ENCODE data around the gene RBP3. TPM values are rescaled to one million over a fixed set of nuclear protein-coding genes. Genes with fewer than 3 reads are reported as not detected.

RBP3 gene
- total and polyA plus RNA-seq, 2 of the 4 experiments (the other 2 are of a cell fraction) = not detected

GRCh38 chr10:47332946-47333345 lies 15.2 kb upstream of the RBP3 start:
- peak; percentile 66 for ATAC-seq (ENCODE audit: low read depth)

More at GRCh38 chr10:47332946-47333345, 15.2 kb upstream of the RBP3 start:
- no peaks in the 10 kb centered on the region for H4K20me1 ChIP-seq (ENCODE audit: insufficient read depth, low read length)
- TF ChIP-seq RCOR1 (IDR thresholded peaks at IDR 0.05; ENCODE audit: insufficient replicate concordance, low read length) (no peak), USF2 (IDR thresholded peaks at IDR 0.05; ENCODE audit: low read depth, low read length) (no peak), MAFK (IDR thresholded peaks at IDR 0.05; ENCODE audit: low read depth, low read length) (no peak), MAZ (IDR thresholded peaks at IDR 0.05; ENCODE audit: borderline replicate concordance, low read depth, low read length) (no peak), FOS (IDR thresholded peaks at IDR 0.05; ENCODE audit: low read depth, low read length) (no peak), BHLHE40 (IDR thresholded peaks at IDR 0.05; ENCODE audit: low read depth, low read length) (no peak), POLR2A (IDR thresholded peaks at IDR 0.05; ENCODE audit: low read depth, low read length) (no peak), NFE2L2 (IDR thresholded peaks at IDR 0.05; ENCODE audit: low read depth, low read length) (no peak), RFX5 (IDR thresholded peaks at IDR 0.05; ENCODE audit: low read depth, low read length) (no peak), SMC3 (IDR thresholded peaks at IDR 0.05; ENCODE audit: low read depth, low read length) (no peak), CEBPB (IDR thresholded peaks at IDR 0.05; ENCODE audit: low read depth, low read length) (no peak), CHD1 (IDR thresholded peaks at IDR 0.05; ENCODE audit: low read depth, low read length) (no peak), MXI1 (IDR thresholded peaks at IDR 0.05; ENCODE audit: borderline replicate concordance, low read depth, low read length) (no peak), RAD21 (IDR thresholded peaks at IDR 0.05; ENCODE audit: low read length) (no peak), ELK1 (IDR thresholded peaks at IDR 0.05; ENCODE audit: borderline replicate concordance, low read depth, low read length) (no peak), CTCF (conservative IDR thresholded peaks at IDR 0.05; ENCODE audit: low read depth, low read length) (no peak)
- no peak overlapping the region for H3K18ac ChIP-seq (ENCODE audit: low read depth, low read length)
- H2AK9ac ChIP-seq (replicated peaks; ENCODE audit: low read depth, low read length, poor library complexity) = no peak overlapping the region
- no CpG with 5 or more reads among the region's 3 CpGs for WGBS, 2 experiments (ENCODE audit: extremely low coverage in 2 of 2, insufficient read length in 1 of 2)
- no peak overlapping the region for H3K56ac ChIP-seq (ENCODE audit: extremely low read depth, insufficient read depth, low read length)
- H3K9me3 ChIP-seq (ENCODE audit: control insufficient read depth, insufficient read depth, low read length) = no peaks in the 10 kb centered on the region
- H3K4me3 ChIP-seq (ENCODE audit: insufficient read depth, low read depth, low read length) = no peak overlapping the region
- H3K27me3 ChIP-seq (ENCODE audit: control insufficient read depth, insufficient read depth, low read length) = peaks cover 8% of the 10 kb centered on the region
- H4K91ac ChIP-seq (ENCODE audit: insufficient read depth, low read depth, low read length) = no peak overlapping the region
- no peak overlapping the region for H3K4me2 ChIP-seq (ENCODE audit: low read depth, low read length)
- ChIA-PET CTCF (no interaction called here), POLR2A (ENCODE audit: unreplicated experiment) (no interaction called here)
- peaks cover under 1% of the 10 kb centered on the region; the same call in 1 of the 2 replicates for H3K9me1 ChIP-seq (ENCODE audit: insufficient read depth, low read length)
- no peak overlapping the region for H2BK20ac ChIP-seq (ENCODE audit: low read depth, low read length)
- H4K5ac ChIP-seq (ENCODE audit: low read depth, low read length) = no peak overlapping the region
- H4K8ac ChIP-seq (ENCODE audit: low read depth in 2 of 2, low read length in 2 of 2) = no peak overlapping the region
- H3K4me1 ChIP-seq (ENCODE audit: control insufficient read depth, insufficient read depth, low read length) = peaks cover 1% of the 10 kb centered on the region; the same call in 1 of the 2 replicates
- H2BK5ac ChIP-seq (ENCODE audit: low read depth, low read length, poor library complexity, severe bottlenecking) = no peak overlapping the region
- no TSS peak for BruUV-seq (replicated peaks)
- no peak overlapping the region for H3K9ac ChIP-seq (ENCODE audit: low read depth, low read length)
- intact Hi-C loops (cut with micrococcal nuclease) (no loop called here), in situ Hi-C loops (cut with MboI; ENCODE audit: low sequenced_read_pairs) (no loop called here), dilution Hi-C loops (cut with HindIII; ENCODE audit: low sequenced_read_pairs, unreplicated experiment) (no loop called here)
- no peaks in the 10 kb centered on the region for H3K36me3 ChIP-seq (ENCODE audit: control insufficient read depth, insufficient read depth, low read length)
- no peak overlapping the region for H2AK5ac ChIP-seq (ENCODE audit: low read depth, low read length)
- no peak overlapping the region for H3K14ac ChIP-seq (replicated peaks; ENCODE audit: low read depth, low read length)
- no peak overlapping the region for H2BK120ac ChIP-seq (ENCODE audit: low read depth, low read length)
- H3K23ac ChIP-seq (ENCODE audit: low read depth, low read length) = no peak overlapping the region
- no peaks in the 10 kb centered on the region for H3K79me1 ChIP-seq (ENCODE audit: low read depth in 1 of 2, low read length in 2 of 2)
- H2AFZ ChIP-seq (replicated peaks; ENCODE audit: low read length, poor library complexity) = no peak overlapping the region
- no peak overlapping the region for H3K27ac ChIP-seq (ENCODE audit: insufficient read depth, low read length)
- H2BK15ac ChIP-seq (ENCODE audit: low read depth, low read length) = no peak overlapping the region
- no peak overlapping the region for H3K4ac ChIP-seq (ENCODE audit: low read depth, low read length)
- DNase-seq = peak; percentile 31

Measured in IMR-90 (cell line).